Osteoblast (primary cell): ENCODE results near the gene C1QA. TPM values are rescaled to one million over a fixed set of nuclear protein-coding genes. Genes with fewer than 3 reads are reported as not detected.
A peak's percentile ranks its signal among the peaks of the same experiment; 100 is the strongest.

Source experiments
- DNase-seq: peaks from one replicate; pipeline ENCODE4 v3.0.0; 2011; ENCODE audit warnings: low spot score, mixed read lengths; ENCODE audit not compliant: insufficient read length; ENCODE audit errors: missing footprints
- H2AFZ ChIP-seq: 2 replicates; pipeline ENCODE4 v1.6.0; 2011; ENCODE audit warnings: mild to moderate bottlenecking, low read length
- H3K27ac ChIP-seq: 2 replicates; pipeline ENCODE4 v1.5.1; 2011; ENCODE audit warnings: mild to moderate bottlenecking, low read depth, low read length, moderate library complexity
- H3K27me3 ChIP-seq: 2 replicates; pipeline ENCODE4 v1.6.0; 2012; ENCODE audit warnings: mild to moderate bottlenecking, control low read depth, inconsistent platforms, low read length, moderate library complexity; ENCODE audit not compliant: insufficient read depth
- H3K36me3 ChIP-seq: 2 replicates; pipeline ENCODE4 v1.5.1; 2011; ENCODE audit warnings: mild to moderate bottlenecking, low read length, control low read depth, moderate library complexity; ENCODE audit not compliant: insufficient read depth
- H3K4me1 ChIP-seq: 2 replicates; pipeline ENCODE4 v1.5.1; 2011; ENCODE audit warnings: mild to moderate bottlenecking, low read length, control low read depth, moderate library complexity; ENCODE audit not compliant: insufficient read depth
- H3K4me2 ChIP-seq: 2 replicates; pipeline ENCODE4 v1.6.0; 2011; ENCODE audit warnings: mild to moderate bottlenecking, low read length; ENCODE audit not compliant: insufficient read depth
- H3K4me3 ChIP-seq: fragments of 200-600 bp; sonication (generic); 3 replicates; pipeline ENCODE4 v1.5.1; 2012; ENCODE audit warnings: mild to moderate bottlenecking, low read length, inconsistent platforms; ENCODE audit not compliant: insufficient read depth
- H3K79me2 ChIP-seq: 2 replicates; pipeline ENCODE4 v1.6.0; 2012; ENCODE audit warnings: mild to moderate bottlenecking, low read length, control low read depth, inconsistent platforms; ENCODE audit not compliant: insufficient read depth
- H3K9me3 ChIP-seq: 2 replicates; pipeline ENCODE4 v1.5.1; 2011; ENCODE audit warnings: low read depth, low read length, control low read depth
- H4K20me1 ChIP-seq: 2 replicates; pipeline ENCODE4 v1.6.0; 2012; ENCODE audit warnings: mild to moderate bottlenecking, low read length, control low read depth; ENCODE audit not compliant: insufficient read depth
- CTCF ChIP-seq: IDR thresholded peaks from 2 replicates; pipeline ENCODE4 v1.5.1; 2011; ENCODE audit warnings: mild to moderate bottlenecking, low read depth, low read length, moderate library complexity; ENCODE audit errors: extremely low read depth
- total RNA-seq: library from RNA; depleted of rRNA; stranded (reverse); fragments of >200 nt; gene quantifications from 2 replicates; pipeline ENCODE4 v1.2.3, GENCODE V29; 2012

The C1QA gene
- total RNA-seq, 1 donor, result 1.1 TPM

GRCh38 chr1:22616571-22616970 is 19.9 kb upstream of the C1QA start:
- no peaks in the 10 kb centered on the region for H3K9me3 ChIP-seq
- no peak overlapping the region for H3K4me3 ChIP-seq
- no peak overlapping the region for H3K27ac ChIP-seq
- H3K79me2 ChIP-seq, result no peaks in the 10 kb centered on the region
- peaks cover 22% of the 10 kb centered on the region for H3K27me3 ChIP-seq
- H3K4me1 ChIP-seq, result no peaks in the 10 kb centered on the region
- TF ChIP-seq CTCF, result no peak
- no peak overlapping the region for H3K4me2 ChIP-seq
- H2AFZ ChIP-seq, result no peak overlapping the region
- H4K20me1 ChIP-seq, result no peaks in the 10 kb centered on the region
- no peak for DNase-seq
- H3K36me3 ChIP-seq, result no peaks in the 10 kb centered on the region

DNA sequence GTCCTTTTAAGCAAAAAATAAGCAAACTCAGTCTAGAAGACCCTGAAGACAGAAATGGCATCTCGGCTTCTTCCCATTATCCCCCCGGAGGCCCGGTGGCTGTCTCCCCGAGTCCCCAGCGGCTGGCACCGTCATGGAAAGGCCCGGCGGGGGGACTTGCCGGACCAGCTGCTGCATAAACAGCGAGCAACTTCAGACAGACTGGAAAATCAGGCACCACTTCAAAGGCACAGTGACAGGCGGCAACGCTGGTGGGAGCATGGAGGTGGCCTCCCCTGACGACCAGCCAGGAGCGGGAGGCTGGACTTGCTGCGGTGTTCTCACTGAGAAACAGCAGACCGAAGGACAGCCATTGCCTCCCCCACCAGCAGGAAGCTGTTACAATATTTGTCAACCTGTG is 18.4 kb upstream of the C1QA start:
- no peak for TF ChIP-seq CTCF
- H3K4me1 ChIP-seq, result no peaks in the 10 kb centered on the region
- H3K79me2 ChIP-seq, result no peaks in the 10 kb centered on the region
- H4K20me1 ChIP-seq, result no peaks in the 10 kb centered on the region
- H3K9me3 ChIP-seq, result no peaks in the 10 kb centered on the region
- H3K4me2 ChIP-seq, result no peak overlapping the region
- no peaks in the 10 kb centered on the region for H3K36me3 ChIP-seq
- peaks cover 22% of the 10 kb centered on the region for H3K27me3 ChIP-seq
- DNase-seq, result peak; percentile 62
- no peak overlapping the region for H3K4me3 ChIP-seq
- no peak overlapping the region for H2AFZ ChIP-seq
- H3K27ac ChIP-seq, result no peak overlapping the region

GRCh38 chr1:22619252-22619651 is 17.2 kb upstream of the C1QA start:
- no peaks in the 10 kb centered on the region for H4K20me1 ChIP-seq
- H3K27me3 ChIP-seq, result peaks cover 22% of the 10 kb centered on the region
- no peak for TF ChIP-seq CTCF
- no peak overlapping the region for H2AFZ ChIP-seq
- H3K27ac ChIP-seq, result no peak overlapping the region
- no peak overlapping the region for H3K4me2 ChIP-seq
- no peaks in the 10 kb centered on the region for H3K79me2 ChIP-seq
- no peaks in the 10 kb centered on the region for H3K36me3 ChIP-seq
- H3K4me1 ChIP-seq, result no peaks in the 10 kb centered on the region
- no peak overlapping the region for H3K4me3 ChIP-seq
- no peaks in the 10 kb centered on the region for H3K9me3 ChIP-seq
- peak; percentile 58 for DNase-seq

DNA sequence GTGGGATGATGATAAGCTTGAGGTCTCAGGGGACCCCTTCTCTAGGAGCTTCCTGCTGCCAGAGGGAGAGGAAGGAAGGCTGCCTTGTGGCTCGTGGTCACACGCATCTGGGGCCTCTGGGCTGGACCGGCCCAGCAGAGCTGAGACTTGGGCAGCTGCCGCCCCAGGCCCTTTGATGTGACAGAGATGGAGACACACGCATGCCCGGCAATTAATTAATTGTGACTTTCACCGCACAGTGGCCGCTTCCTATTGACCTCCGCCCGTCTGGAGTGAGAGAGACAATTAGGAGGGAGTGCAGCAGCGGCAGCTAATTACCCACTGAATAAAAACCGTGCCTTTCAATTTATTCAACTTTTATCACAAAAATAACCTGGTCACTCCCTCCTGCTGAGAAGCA is 16.6 kb upstream of the C1QA start:
- peaks cover 22% of the 10 kb centered on the region for H3K27me3 ChIP-seq
- peak; percentile 25 for DNase-seq
- no peak overlapping the region for H2AFZ ChIP-seq
- H3K36me3 ChIP-seq, result no peaks in the 10 kb centered on the region
- no peaks in the 10 kb centered on the region for H3K9me3 ChIP-seq
- no peaks in the 10 kb centered on the region for H3K79me2 ChIP-seq
- no peaks in the 10 kb centered on the region for H3K4me1 ChIP-seq
- no peak overlapping the region for H3K4me3 ChIP-seq
- TF ChIP-seq CTCF, result no peak
- no peaks in the 10 kb centered on the region for H4K20me1 ChIP-seq
- no peak overlapping the region for H3K27ac ChIP-seq
- H3K4me2 ChIP-seq, result no peak overlapping the region
